ENCODE data around the gene UBN1.

The UBN1 gene

DNA sequence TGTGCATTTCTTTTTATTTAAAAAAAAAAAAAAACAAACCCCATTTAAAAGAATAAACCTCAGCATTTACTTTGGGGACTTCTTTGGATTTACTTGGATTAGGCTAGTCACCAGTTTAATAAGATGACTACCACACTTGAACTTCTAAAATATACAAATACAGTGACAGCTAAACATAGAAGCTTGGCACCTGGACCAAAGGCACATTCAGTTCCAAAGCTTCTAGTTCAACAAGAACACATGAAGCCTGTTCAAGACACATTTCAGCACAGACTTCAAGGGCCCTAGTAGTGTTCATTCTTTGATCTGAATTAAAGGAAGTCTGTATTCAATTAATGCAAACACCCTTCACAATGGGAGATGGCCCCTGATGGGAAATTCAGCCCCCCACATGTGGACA is 33.2 kb upstream of the UBN1 start:
- DNase-seq (ENCODE audit: low read depth in 3 of 3, low spot score in 1 of 3), result no peak

DNA sequence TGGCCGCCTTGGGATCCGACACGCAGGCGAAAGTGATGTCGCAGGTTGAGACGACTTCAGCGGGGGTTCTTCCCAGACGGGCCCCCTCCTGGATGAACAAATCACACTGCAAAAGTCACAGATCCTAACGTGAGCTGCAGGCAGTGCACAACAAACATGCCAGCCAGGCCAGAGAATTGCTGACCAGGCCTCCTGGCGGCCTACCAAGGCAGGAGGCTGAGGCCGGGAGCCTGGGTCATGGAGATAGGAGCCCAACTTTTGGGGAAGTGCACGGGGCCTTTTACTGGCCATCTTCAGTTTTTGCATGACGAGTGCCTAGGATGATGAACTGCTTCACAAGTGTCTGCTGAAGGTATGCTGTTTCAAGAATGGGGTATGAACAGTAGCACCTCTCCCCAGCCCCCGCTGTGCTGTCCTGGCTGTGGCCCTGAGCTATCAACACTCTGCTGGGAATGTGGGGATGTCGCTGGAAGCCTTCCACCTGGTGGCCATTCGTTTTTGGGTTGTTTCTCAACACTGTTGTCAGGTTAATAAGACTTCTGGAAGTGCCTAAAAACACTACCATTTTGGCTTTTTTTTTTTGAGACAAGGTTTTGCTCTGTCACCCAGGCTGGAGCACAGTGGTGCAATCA is 32.6 kb upstream of the UBN1 start:
- DNase-seq (ENCODE audit: low read depth in 3 of 3, low spot score in 1 of 3), result no peak

DNA sequence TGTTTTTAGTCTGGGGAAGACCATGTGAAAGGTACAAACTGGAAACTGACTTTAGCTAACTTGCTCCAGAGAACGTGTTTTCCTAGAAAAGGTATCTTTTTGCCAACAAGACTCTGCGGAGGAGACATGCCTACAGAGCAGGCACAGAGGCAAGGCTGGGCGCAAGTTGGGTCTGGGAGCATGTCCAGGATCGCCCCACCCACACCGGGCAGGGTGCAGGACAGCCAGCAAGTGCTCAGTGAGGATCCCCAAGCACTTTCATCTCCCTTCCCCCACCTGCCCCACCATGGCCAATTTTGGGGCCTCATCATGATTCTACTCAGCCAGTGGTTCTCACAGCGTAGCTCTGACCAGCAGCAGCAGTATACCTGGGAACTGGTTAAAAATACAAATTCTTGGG is 26.6 kb upstream of the UBN1 start:
- DNase-seq (ENCODE audit: low read depth in 3 of 3, low spot score in 1 of 3), result no peak

DNA sequence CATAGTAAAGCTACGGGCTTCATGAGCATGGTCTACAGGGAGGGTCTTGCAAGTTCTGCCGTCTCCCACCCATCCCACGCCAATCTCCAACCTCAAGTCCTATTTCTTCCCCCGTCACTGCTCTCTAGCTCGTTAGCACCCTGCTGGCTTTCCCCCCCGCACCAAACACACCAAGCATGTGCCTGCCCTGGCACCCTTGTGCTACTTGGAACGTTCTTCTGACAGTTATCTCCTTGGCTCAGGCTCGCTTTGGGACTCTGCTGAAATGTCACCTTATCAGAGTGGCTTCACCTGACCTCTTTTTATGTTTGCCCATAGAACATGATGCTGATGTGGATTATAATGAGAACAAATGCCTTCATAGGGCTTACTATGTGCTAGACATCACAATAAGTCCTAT is 22.1 kb upstream of the UBN1 start:
- no peak for DNase-seq (ENCODE audit: low read depth in 3 of 3, low spot score in 1 of 3)

DNA sequence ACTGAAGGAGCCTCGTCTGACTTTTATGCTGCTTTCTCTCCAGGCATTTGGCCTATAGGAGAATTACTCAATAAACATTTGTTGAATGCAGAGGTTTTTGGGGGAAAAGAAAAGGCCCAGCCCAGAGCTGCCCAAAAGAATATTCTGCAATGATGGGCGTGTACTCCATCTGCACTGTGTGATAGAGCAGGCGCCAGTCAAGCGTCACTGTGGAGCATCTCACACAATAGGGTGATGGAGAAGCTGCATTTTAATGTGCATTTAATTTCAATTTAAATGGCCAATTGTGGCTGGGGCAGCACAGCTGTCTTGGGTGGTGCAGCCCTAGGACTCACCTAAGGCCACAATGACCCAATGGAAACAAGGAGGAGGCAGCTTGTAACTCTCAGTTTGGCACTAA is 20.8 kb upstream of the UBN1 start:
- no peak for DNase-seq (ENCODE audit: low read depth in 3 of 3, low spot score in 1 of 3)

DNA sequence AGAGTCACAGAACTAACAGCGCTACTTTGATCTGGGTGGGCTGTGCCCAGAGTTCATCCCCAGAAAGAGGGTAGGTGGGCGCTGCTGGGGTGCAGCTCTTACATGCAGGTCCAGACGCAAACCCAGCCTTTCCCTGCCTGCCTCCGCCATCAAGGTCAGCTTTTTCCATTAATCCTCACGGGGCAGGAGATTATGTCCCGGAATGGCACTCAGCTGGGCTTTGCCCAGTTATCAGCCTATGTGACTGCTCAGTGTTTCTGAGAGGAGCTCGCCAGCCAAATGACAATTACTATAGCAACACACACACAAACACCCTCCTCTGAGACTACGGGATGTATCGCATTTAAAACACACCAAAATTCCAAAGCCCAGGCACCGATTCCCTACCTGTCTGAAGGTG is 20.3 kb upstream of the UBN1 start:
- no peak for DNase-seq (ENCODE audit: low read depth in 3 of 3, low spot score in 1 of 3)

DNA sequence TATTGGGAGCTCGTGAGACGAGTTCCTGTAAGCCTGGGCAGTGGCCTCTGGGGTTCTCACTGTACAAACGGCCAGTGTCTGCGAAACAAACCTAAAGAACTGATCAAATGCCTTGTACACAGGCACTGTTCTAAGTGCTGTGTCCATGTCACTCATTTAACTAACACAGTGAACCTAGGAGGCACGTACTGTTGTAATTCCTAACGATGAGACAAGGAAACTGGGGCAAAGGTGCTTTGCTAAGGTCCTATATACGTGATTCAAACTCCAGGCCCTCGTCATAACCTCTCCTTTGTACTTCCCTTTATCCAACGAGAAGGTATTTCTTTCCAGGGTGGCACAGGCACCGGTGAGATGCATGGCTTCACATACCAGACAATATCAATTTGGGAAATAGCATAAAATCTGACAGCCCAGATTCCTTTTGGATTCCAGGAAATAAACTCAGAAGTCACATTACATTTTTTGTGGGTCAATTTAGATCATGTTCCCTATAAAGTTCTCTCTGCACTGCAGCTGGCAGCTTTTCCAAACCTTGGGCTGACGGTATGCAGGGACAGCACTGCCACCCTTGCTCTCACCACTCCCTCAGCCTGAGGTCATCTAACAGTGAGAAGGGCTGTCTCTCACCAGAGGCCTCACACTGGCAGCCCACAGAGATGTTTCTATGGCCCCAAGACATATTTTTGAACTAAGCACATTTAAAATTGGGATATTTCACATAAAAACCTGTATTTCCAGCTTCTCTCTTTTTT is 18.5 kb upstream of the UBN1 start:
- no peak for DNase-seq (ENCODE audit: low read depth in 3 of 3, low spot score in 1 of 3)

DNA sequence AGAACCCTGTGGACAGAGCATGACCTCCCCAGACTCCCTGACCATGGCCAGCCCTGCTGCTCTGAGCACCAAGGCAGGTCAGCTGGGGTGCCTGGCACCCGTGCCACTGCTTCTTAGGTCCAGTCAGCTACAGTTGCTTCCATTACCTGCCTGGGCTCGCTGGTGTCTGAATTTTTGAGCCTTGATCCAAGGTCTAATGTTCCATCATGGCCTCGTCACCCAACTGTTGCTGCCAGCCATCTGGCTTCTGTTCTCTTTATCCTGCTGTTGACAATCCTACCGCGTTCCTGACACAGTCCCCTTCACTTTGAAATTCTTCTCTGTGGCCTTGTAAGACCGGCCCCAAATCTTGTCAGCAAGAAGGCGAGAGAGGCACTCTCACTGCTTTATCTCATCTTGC is 16.9 kb upstream of the UBN1 start:
- DNase-seq (ENCODE audit: low read depth in 3 of 3, low spot score in 1 of 3), result no peak

DNA sequence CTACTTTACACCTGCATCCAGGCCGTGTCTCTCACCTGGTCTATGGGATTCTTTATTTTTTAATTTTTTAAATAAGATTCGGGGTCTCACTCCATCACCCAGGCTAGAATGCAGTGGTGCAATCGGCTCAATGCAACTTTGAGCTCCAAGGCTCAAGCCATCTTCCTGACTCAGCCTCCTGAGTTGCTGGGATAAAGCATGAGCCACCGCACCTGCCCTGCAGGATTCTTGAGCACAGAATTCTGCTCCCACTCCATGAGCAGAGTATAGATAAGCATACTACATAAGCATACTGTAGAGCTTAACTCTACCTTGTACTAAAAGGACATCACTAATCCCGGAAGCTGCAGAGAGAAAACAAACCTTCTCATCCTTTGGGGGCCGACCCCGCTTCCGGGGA is 15.7 kb upstream of the UBN1 start:
- DNase-seq (ENCODE audit: low read depth in 3 of 3, low spot score in 1 of 3), result no peak

DNA sequence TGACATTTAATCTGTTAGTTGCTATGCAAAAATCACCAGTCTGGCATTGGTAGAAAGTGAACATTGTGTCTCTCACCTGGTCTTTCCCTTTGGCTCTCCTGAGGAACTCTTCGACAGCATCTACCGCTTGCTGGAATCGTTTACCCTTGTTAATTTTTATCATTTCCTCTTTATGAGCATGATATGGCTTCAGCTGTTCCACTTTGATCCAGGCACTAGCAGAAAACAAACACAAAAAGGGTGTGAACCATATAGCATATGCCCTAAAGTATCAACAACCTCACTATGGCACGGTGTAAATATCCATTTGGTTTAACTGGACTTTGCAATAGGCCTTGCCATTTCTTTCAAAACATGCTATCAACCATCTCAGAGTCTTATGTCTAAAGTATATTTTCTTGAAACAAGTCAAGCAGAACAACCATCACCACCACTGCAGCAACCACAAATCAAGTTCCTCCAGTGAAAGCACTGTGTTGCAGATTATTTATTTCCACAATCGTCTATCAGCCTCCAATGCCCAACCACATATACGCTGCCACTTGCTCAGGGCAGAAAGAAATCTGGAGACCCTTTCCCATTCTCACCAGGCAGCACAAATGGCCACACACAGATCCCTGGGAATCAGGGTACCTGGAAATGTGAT is 14.5 kb upstream of the UBN1 start:
- no peak for DNase-seq (ENCODE audit: low read depth in 3 of 3, low spot score in 1 of 3)

DNA sequence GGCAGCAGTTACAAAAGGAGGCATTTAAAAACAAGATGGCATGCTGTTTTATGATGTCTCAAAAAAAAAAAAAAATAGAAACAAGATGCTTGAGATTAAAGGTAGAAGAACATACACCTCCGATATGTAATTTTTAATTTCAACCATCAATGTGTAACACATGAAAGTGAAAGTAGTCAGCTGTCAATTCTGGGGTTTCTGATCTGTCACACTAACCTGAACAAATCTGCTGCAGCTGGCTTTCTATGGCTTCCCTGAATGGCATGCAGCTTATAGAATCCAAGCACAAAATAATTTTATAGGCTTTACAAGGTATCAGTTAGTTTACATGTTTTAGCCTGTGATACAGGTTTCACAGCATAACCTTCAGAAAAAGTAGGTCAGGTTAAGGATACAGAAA is 13.7 kb upstream of the UBN1 start:
- no peak for DNase-seq (ENCODE audit: low read depth in 3 of 3, low spot score in 1 of 3)

DNA sequence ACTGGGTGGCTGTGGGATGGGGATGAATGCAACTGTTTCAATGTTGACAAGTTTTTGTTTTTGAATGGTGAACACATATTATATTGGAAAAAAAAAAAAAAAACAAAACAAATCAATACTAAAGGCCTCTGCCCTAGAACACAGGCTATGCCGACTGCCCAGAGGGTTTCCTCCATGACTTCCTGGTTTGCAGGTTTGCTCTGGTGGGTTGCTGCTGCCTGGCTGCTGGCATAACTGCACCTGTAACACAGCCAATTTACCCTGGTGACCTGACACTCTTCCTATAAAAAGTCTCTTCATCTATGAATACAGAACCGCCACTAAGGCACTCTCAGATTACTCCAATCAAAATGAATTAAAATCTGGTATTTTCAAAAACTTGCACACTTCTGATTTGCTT is 10.6 kb upstream of the UBN1 start:
- no peak for DNase-seq (ENCODE audit: low read depth in 3 of 3, low spot score in 1 of 3)

DNA sequence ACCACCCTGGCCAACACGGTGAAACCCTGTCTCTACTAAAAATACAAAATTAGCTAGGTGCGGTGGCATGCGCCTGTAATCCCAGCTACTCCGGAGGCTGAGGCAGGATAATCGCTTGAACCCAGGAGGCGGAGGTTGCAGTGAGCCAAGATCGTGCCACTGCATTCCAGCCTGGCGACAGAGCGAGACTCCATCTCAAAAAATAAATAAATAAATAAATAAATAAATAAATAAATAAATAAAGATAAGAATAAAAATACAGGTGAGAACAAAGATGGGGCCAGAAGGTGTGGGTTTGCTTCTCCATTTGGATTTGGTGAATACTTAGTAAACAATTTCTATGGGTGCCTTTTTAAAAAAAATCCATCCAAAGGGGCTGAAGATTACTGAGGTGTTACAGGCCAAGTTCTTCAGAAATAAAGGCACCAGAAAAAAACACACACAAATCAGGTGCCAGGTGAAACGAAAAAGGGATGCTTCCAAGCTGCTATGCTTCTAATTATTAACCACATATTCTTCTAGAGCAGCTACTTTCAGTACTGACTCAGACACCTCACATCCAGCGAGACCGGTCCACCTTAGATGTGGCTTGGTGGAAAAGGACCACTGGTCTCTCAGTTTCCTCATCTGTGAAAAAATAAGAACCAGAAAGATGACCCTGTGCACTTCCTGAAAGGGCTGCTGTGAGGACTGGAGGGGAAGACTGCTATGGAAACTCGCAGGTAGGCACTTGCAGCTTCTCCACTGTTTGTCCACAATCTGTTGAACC is 9.4 kb upstream of the UBN1 start:
- DNase-seq (ENCODE audit: low read depth in 3 of 3, low spot score in 1 of 3), result no peak

DNA sequence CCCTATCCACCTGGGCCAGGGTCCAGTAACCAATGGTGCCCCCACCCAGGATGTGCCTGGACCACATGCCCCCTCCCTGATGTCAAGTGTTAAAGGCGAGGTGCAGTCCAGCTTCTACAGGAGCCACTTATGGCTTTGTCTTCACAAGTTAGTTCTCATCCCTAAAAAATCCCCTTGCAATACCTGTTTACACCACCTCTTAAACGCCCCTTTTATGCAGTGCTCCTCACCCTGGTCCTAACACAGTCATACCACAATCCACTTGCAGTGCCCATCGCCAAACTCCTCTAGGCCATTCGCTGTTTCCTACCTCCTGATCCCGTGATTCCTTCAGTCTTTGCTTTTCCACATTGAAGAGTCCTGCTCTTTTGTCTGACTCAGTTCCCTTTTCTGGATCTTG is 7.3 kb upstream of the UBN1 start:
- no peak for DNase-seq (ENCODE audit: low read depth in 3 of 3, low spot score in 1 of 3)

DNA sequence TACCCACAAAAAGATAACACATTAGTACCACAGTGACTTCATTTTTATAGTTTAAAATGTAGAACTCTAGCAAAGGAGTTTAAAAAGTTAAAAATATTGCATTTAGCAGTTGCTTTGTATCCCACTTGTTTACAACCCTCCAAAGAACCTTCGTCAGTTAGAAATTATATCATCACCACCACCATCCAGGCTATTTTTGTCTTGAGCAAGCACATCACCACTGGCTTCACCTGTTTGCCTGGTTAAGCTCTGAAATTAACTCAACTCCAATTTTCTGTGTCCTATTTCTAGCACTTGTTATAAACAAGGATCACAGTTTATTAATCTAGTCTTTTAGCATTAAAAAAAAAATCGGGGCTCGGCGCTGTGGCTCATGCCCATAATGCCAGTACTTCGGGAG is 6.3 kb upstream of the UBN1 start:
- DNase-seq (ENCODE audit: low read depth in 3 of 3, low spot score in 1 of 3), result no peak

DNA sequence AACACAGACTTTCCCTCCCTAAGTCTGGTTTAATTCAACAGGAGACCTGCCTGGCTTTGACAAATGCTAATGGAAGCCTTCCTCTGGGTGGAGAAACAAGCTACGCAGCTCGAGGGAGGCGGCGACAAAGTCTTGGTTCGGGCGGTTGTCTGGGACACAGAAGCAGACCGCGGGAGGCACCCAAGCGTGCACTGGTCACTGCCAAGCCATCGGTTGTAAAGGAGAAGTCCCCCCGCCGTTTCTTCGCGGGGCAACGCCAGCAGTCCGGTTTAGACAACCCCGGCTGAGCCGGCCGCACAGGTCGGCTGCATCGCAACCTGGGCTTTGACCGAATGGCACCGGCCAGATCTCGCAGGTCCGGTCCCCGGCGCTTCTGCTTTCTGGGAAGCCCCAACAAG is 779 bp upstream of the UBN1 start:
- no peak for DNase-seq (ENCODE audit: low read depth in 3 of 3, low spot score in 1 of 3)

DNA sequence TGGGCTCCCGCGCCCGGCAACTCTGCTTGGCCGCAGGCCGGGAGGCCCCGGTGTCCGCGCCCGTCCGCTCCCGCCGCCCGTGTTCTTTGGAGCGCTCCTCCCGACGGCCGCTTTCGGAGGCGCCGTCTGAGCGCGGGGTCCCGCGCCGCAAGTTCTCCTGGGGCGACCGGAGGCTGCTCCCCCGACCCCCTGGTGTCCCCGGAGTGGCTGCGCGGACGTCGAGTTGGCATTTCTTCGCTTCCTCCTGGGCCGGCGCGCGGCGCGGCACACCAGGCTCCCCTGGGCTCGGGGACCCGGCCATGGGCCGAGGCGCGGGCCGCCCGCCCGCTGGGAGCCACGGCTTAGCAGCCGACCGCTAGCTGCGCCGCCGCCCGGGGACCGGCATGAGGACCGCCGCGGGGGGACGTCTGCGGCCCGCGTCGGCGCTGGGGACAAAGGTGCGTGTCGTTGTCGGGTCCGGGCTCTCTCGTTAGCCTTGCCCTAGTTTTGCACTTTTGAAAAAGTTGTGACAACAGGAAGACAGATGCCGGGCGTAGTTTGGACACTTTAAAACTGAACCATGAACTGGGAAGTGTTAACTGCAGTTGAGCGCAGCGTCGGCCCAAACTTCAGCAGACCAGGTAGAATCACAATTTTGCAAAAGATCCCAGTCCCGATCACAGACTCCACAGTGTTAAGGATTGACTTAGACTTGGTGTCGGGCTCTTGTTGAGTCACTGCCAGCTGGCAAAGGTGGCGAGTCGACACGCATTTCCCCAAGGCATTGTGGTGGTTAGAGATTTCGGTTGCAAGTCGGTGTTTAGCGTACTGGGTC is 700 bp downstream of the UBN1 start:
- peak in 1 of 3 donors; percentile 27 for DNase-seq (ENCODE audit: low read depth in 3 of 3, low spot score in 1 of 3)

DNA sequence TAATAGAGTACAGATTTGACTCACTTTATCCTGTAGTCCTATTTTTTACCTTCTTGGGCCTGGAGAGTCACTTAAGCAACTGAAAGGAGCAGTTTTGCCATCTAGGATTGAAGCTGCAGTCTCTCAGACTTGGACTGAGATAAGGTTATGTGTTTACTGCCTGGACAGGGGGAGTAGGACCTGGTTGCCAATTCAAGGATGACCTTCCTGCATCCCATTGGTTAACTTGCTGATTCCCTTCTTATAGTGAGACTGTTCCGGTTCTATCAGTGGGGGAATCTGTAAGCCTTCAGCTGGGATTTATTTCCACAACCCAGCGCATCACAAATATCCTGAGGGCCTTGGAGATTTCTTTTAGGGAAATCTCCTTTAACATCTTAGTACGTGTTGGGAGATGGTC is 2.9 kb downstream of the UBN1 start:
- no peak for DNase-seq (ENCODE audit: low read depth in 3 of 3, low spot score in 1 of 3)

DNA sequence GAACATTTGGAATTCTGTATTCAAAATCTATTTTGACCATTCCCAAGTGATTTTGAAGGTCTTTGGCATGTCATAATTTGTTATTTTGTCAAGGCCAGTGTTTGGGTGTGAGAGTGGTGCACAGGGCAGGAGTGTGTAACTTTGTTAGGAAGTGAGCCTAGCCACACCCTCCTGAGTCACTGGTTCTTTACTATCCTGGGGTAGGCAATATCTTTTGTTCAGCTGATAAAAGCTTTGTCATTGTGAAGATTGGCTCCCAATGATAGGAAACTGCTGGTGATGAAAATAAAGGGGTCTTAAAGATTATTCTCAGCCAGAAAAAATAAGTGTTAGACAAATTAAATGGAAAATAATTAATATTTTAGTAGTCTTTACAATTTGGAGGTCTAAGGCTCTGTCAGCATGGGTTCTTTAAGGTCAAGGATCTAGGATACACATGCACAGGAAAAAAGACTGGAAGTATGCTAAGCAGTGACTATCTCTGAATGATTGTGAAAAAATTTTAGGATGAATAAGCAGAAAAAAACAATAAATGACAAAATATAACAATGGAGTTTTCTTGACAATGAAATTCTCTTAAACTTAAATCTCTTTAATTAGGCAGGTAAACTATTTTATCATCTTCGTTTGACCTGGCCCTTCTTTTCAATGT is 5.1 kb downstream of the UBN1 start:
- no peak for DNase-seq (ENCODE audit: low read depth in 3 of 3, low spot score in 1 of 3)

DNA sequence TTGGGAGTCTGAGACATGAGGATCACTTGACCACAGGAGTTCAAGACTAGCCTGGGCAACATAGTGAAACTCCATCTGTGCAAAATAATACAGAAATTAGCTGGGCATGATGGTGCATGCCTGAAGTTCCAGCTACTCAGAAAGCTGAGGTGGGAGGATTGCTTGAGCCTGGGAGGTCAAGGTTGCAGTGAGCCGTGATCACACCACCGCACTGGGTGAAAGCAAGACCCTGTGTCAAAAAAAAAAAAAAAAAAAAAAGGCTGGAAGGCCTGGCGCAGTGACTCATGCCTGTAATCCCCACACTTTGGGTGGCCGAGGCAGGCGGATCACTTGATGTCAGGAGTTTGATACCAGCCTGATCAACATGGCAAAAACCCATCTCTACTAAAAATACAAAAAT is 8.1 kb downstream of the UBN1 start:
- no peak for DNase-seq (ENCODE audit: low read depth in 3 of 3, low spot score in 1 of 3)

DNA sequence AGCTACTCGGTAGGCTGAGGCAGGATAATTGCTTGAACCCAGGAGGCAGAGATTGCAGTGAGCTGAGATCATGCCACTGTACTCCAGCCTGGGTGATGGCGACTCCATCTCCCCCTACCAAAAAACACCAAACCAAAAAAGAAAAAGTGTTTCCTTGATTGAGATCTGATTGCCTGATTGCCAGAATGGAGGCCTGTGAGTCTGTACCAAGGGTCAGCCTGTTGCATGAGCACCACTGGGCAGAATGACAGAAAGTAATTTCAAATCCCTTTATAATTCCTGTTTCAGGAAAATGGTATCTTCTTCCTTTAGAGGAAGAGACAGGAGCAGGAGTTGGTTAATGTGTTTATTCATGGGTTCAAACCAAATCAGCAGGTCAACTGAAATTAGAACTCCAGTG is 8.5 kb downstream of the UBN1 start:
- no peak for DNase-seq (ENCODE audit: low read depth in 3 of 3, low spot score in 1 of 3)
